GM11168 (cell line): ENCODE results near the gene NLRC4.
"Not testable (repeated sequence)": the region's sequence is repeated elsewhere in the genome, so short reads cannot be mapped to it uniquely, and the experiment has no call there.

ENCODE experiments used
- in situ Hi-C: fragments of 300-500 bp; cut with MboI; formaldehyde crosslinking; loops from one replicate; pipeline ENCODE4 v1.12.0; 2022; ENCODE audit warnings: low sequenced_read_pairs; ENCODE audit not compliant: unreplicated experiment

The NLRC4 gene

DNA sequence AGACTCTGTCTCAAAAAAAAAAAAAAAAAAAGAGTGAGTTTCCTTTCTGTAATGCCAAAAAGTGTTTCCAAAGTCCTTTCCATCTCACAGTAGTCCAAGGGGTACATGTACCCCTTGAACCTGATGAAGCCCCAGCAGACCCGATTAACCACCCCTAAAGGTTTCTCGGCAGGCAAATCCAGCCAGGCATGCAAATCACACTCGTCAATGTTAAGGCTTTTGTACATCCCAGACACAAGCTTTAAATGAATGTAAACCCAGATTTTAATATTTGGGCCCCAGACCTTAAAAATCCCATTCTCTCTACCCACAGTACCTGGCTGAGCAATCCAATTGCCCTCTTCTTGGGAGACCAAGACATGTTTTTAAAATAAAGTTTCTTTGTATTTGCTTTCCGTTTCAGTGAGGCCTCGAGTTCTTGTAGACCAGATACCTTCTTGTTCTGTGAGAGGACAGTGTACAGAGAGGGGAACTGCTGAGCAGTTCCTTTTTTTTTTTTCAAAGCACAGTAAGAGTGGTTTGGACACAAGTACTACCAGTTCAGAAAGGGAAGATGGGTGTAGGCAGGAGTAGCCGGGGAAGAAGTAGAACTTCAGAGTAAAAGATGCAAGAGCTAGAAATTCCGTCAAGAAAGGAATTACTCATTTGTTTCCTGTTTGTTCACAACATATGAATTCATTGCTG lies at the start of gene NLRC4:
Gene NLRC4, minus strand, starts transcription at position 465 of the 684 bp plus-strand sequence. CDS start 8,111 bp downstream, outside the sequence.
- in situ Hi-C loops: no loop called here

DNA sequence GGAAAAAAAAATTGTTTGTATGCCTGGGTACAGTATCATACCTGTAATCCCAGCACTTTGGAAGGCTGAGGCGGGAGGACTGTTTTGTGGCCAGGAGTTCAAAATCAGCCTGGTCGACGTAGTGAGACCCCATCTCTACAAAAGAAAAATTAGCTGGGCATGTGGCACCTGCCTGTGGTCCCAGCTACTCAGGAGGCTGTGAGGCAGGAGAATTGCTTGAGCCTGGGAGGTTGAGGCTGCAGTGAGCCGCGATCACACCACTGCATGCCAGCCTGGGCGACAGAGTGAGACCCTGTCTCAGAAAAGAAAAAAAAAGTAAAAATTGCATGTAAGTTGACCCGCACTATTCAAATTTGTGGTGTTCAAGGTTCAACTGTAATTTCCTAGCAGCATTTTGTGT lies 45.9 kb upstream of the NLRC4 start:
- in situ Hi-C loops: no loop called here

- in situ Hi-C loops: not testable (repeated sequence)
These were observed 29.4 kb upstream of the NLRC4 start for GRCh38 chr2:32293966-32294562.

DNA sequence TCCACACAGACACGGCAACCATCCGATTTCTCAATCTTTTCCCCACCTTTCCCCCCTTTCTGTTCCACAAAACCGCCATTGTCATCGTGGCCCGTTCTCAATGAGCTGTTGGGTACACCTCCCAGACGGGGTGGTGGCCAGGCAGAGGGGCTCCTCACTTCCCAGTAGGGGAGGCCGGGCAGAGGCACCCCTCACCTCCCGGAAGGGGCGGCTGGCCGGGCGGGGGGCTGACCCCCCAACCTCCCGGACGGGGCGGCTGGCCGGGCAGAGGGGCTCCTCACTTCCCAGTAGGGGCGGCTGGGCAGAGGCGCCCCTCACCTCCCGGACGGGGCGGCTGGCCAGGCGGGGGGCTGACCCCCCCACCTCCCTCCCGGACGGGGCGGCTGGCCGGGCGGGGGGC lies 28.8 kb upstream of the NLRC4 start:
- in situ Hi-C loops: not testable (repeated sequence)

DNA sequence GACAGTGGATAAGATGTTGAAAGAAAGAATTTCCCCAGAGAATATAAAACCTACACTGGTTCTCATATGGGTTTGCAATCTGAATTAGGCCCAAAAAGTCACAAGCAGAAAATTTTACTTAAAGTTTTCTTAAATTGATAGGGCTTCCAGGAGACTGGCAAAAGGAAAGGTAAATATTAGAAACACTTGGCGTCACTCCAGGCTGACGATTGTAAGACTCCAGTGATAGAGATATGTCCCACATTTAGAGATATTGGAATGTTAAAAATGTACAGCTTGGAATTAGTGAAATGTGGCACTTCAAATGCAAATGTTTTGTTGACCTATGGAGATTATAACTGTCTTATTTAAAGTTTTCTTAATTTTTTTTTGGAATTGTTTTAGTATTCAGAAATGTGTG lies 27.1 kb upstream of the NLRC4 start:
- in situ Hi-C loops: no loop called here

GRCh38 chr2:32290000-32290339 lies 25.3 kb upstream of the NLRC4 start:
- in situ Hi-C loops: no loop called here

GRCh38 chr2:32289165-32289999 lies 24.7 kb upstream of the NLRC4 start:
- in situ Hi-C loops: no loop called here

DNA sequence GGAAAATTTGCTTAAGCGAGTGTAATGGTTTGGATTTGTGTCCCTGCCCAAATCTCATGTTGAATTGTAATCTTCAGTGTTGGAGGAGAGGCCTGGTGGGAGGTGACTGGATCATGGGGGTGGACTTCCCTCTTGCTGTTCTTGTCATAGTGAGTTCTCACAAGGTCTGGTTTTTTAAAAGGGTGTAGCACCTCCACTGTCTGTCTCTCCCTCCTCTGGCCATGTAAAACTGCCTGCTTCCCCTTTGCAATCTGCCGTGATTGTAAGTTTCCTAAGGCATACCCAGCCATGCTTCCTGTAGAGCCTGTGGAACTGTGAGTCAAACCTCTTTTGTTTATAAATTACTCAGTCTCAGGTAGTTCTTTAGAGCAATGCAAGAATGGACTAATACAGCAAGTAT lies 19.6 kb upstream of the NLRC4 start:
- in situ Hi-C loops: no loop called here

DNA sequence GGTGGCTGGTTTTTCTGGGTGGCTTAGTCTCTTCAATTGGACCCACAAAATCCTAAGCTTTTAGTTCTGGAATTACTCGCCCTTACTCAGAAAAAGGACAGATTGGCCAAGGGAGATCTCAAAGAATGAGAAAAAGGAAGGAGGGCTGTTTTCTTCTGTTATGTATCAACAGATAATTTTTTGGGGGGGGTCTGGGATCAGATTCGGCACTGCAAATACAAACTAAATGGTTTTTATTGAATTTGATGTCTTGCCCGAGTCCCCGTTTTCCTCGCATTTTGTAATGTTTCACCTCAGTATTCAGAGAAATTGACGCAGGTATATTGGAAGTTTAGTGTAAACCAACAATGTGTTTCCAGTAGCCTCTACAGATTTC lies 13.8 kb upstream of the NLRC4 start:
- in situ Hi-C loops: no loop called here

- in situ Hi-C loops: no loop called here
These were observed 13.2 kb upstream of the NLRC4 start, which contains the start of gene YIPF4 for GRCh38 chr2:32277674-32278477. TSS of gene YIPF4 (plus strand) at chr2:32277904. CDS start at chr2:32278156, 252 bp downstream.

GRCh38 chr2:32277363-32277673 lies 12.6 kb upstream of the NLRC4 start:
- in situ Hi-C loops: no loop called here

DNA sequence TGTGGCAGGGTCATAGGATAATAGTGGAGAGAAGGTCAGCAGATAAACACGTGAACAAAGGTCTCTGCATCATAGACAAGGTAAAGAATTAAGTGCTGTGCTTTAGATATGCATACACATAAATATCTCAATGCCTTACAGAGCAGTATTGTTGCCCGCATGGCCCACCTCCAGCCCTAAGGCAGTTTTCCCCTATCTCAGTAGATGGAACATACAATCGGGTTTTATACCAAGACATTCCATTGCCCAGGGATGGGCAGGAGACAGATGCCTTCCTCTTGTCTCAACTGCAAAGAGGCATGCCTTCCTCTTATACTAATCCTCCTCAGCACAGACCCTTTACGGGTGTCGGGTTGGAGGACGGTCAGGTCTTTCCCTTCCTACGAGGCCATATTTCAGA lies 11.1 kb upstream of the NLRC4 start:
- in situ Hi-C loops: not testable (repeated sequence)

GRCh38 chr2:32274289-32274688 lies 9.6 kb upstream of the NLRC4 start:
- in situ Hi-C loops: no loop called here

DNA sequence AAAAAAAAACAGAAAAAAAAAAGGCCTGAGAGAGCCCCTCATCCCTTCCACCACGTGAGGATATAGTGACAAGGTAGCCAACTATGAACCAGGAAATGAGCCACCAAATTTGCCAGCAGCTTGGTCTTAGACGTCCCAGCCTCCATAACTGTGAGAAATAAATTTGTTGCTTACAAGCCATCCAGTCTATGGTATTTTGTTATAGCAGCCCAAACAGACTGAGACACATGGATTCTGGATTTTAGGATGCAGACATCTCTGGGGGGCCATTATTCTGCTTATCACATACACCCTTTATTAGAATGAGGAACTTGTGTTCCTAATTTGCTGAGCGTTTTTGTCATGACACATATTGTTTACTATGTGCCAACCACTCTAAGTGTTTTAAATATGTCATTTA lies 7.6 kb upstream of the NLRC4 start:
- in situ Hi-C loops: no loop called here

DNA sequence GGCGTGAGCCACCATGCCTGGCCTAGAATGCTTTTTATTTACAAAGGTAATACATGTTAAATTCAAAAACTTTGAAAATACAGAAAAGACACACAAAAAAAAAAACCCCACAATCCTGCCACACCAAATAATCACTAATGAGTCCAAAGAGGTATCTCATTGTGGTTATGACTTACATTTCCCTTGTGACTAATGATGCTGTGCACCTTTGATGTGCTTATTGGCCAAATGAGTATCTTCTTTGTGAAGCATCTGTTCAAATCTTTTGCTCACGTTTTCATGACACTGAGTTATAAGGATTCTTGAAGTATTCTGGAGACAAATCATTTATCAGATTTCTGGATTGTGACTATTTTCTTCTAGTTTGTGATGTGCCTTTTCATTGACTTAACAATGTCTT lies 6.4 kb upstream of the NLRC4 start:
- in situ Hi-C loops: no loop called here

DNA sequence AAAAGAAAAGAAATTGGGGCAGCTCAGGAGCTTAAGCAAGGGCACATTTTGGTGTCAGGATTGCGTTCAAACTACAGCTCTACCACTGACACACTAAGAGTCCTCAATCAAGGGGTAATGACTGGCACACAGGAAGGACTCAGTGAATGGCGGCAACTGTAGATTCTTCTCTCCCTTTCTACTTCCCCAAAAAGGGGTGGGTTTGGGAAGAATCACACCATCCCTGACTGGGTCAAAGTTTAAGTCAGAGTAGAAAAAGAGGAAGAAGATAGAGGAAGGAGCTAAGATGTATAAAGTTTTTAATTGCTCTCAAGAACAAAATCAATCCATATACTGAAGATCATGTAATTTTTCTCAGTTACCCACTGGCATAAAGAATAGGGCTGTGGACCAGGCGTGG lies 2.6 kb downstream of the NLRC4 start:
- in situ Hi-C loops: no loop called here

DNA sequence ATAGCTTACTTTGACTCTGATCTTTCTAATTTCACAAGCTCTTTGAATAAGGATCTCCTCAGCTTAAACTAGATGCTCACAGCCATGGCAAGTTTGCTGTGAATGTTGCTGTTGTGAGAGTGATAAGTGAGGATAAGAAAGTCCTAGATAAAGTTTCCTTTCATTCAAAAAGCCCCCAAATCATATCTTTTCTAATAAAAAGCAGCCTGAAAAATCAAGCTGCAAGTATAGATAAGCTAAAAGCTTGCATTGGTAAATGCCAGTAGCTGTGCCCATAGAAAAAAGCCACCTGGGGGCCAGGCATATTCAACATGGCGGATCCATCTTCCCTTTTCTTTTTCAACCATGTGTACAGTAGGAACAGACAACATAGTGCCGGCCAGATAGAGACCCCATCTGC lies 4.3 kb downstream of the NLRC4 start:
- in situ Hi-C loops: no loop called here

DNA sequence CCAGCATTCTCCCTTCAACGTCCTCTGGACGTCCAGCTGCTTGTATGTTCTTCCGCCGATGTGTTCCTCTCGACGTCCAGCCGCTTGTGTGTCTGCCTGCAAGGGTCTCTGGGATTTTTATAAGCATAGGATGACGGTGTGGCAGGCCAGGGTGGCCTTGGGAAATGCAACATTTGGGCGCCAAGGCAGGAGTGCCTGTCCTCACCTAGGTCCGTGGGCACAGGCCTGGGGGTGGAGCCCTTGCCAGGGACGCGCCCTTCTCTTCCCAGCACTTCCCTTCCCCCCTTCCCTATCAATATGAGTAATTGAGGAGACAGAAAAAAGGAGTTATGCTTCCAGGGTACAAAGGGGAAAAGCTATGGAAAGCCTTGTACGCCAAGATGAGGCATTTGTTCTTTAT lies 6.4 kb downstream of the NLRC4 start:
- in situ Hi-C loops: no loop called here

- in situ Hi-C loops: no loop called here
These were observed 14.4 kb downstream of the NLRC4 start for GRCh38 chr2:32250290-32250689.

DNA sequence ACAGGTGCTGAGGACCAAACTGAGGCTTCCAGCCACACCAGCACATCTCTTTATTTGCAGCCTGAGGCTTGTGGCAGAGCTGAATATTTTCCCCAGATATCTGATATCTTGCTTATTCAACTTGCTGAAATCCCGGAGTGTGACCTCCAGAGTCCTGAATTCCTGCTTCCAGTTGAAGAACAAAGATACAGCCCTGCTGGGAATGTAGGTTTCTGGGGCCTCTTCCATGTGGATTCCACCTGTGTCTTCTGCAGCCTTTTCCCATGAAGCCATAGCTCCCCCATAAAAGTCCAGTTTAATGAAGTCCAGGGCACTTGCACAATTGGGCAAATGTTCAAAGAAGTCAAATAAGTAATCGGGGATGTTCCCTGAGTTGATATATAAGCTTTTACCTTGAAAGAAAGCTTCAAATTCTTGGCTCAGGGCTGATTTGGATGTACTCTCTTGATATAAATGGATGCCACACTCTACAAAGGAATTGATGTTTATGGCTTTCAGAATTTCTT lies 14.9 kb downstream of the NLRC4 start:
- in situ Hi-C loops: no loop called here

DNA sequence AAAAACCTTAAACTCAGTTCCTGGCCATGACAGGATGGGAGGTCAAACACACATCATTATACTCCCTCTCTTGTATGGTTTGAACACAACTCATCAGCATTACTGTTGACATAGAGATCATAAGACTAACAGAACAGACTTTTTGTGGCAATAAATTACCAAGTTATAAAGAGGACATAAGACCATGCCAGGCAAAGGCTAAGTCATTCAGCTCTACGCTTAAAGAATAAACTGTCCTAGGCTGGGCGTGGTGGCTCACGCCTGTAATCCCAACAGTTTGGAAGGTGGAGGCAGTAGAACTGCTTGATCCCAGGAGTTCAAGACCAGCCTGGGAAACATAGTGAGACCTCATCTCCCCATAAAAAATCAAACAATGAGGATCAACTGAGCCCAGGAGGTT lies 16.4 kb downstream of the NLRC4 start:
- in situ Hi-C loops: no loop called here
